Brain microvascular endothelial cell (primary cell): ENCODE results near the gene PTP4A1.

Experiments
- DNase-seq: peaks from one replicate; pipeline ENCODE4 v3.0.0-alpha.2; 2020
- H3K27ac ChIP-seq: fragments of 250-450 bp; sonication (Bioruptor Pico); 2 replicates; pipeline ENCODE4 v1.5.1; 2020; ENCODE audit warnings: mild to moderate bottlenecking, moderate library complexity
- H3K27me3 ChIP-seq: fragments of 250-450 bp; sonication (Bioruptor Pico); replicated peaks from 2 replicates; pipeline ENCODE4 v1.5.1; 2020; ENCODE audit warnings: mild to moderate bottlenecking
- H3K36me3 ChIP-seq: fragments of 250-450 bp; sonication (Bioruptor Pico); replicated peaks from 2 replicates; pipeline ENCODE4 v1.5.1; 2020; ENCODE audit warnings: mild to moderate bottlenecking
- H3K4me3 ChIP-seq: 2 replicates; pipeline ENCODE4 v1.5.1; 2011; ENCODE audit warnings: low read depth, mild to moderate bottlenecking, control low read depth, low read length, moderate library complexity
- CTCF ChIP-seq: IDR thresholded peaks from 2 replicates; pipeline ENCODE4 v1.5.1; 2011; ENCODE audit warnings: low read depth, mild to moderate bottlenecking, moderate library complexity, low read length, control low read depth, inconsistent platforms; ENCODE audit errors: missing control alignments
- in situ Hi-C: cut with HindIII; loops from 2 replicates; pipeline ENCODE4 v1.10.0; 2017; ENCODE audit warnings: low sequenced_read_pairs, low pct_ligation_motif_present

Gene PTP4A1

GRCh38 chr6:63574554-63574900 is 2.2 kb downstream of the PTP4A1 start:
- Histone ChIP-seq H3K27me3 (no peaks in the 10 kb centered on the region), H3K4me3 (peak overlapping the region; percentile 98), H3K36me3 (peaks cover 30% of the 10 kb centered on the region), H3K27ac (no peak overlapping the region)
- no peak for TF ChIP-seq CTCF
- in situ Hi-C loops, result no loop called here
- no peak for DNase-seq

DNA sequence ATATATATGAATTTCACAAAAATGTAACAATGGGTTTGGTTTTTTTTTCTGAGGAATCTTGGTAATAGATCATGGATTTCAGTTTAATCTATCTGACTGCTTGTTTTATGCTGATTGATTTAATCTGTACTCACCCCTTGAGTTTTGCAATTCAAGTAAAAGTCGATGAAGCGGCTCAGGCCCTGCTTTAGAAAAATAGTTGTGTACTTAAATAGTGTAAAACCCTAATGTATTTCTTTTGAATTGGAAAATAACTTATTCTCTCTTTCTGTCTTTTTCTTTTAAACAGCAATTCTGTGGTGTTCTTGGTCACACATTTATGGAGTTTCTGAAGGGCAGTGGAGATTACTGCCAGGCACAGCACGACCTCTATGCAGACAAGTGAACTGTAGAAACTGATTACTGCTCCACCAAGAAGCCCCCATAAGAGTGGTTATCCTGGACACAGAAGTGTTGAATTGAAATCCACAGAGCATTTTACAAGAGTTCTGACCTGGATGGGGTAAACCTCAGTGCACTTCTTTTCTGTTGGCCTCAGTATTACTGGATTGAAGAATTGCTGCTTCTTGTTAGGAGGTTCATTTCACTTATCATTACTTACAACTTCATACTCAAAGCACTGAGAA is 4.0 kb downstream of the PTP4A1 start:
- DNase-seq, result no peak
- no peak for TF ChIP-seq CTCF
- Histone ChIP-seq H3K27me3 (no peaks in the 10 kb centered on the region), H3K27ac (no peak overlapping the region), H3K4me3 (no peak overlapping the region), H3K36me3 (peaks cover 45% of the 10 kb centered on the region)
- in situ Hi-C loops, result no loop called here

DNA sequence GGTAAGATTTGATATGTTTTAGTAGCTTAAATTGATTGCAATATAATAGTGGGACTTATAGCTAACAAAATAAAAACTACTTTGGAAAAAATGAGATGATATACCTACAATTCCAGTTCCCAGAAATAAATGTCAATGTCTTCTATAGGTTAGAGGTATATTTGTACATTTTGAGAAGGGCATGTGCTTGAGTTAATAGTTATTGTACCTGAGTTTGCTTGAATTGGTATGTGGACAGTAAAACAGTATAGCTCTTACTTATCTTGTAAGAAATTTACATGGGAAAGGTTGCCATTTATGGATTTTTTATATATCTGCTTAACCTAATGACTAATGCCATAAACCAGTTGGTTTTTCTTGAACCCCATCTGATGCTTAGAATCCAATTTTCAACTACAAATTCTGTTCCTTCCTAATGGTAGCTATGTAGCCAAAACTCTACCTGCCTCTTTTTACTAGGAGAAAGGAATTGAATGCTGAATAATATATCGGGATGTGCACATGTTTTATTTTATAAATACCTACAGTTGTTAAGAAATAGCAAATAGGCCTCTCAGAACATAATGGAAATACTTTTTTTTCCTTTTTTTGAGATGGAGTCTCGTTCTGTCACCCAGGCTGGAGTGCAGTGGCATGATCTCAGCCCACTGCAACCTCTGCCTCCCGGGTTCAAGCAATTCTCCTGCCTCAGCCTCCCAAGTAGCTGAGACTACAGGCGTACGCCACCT is 4.9 kb downstream of the PTP4A1 start:
- in situ Hi-C loops, result no loop called here
- H3K27me3 ChIP-seq, result no peaks in the 10 kb centered on the region
- H3K4me3 ChIP-seq, result no peak overlapping the region
- peaks cover 48% of the 10 kb centered on the region for H3K36me3 ChIP-seq
- H3K27ac ChIP-seq, result no peak overlapping the region
- DNase-seq, result no peak
- no peak for TF ChIP-seq CTCF

DNA sequence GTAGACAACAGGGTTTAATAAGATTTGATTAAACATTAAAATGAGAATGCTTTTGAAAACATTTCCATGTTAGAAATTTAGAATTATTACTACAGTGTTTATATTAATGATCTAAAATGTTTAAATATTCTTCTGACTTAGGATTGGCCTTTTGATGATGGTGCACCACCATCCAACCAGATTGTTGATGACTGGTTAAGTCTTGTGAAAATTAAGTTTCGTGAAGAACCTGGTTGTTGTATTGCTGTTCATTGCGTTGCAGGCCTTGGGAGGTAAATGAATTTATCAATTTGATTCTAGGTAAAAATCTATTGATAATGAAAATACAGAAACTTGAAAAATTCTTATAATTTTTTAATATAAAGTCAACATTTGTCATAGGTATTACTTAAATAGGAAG is 6.5 kb downstream of the PTP4A1 start:
- in situ Hi-C loops, result no loop called here
- TF ChIP-seq CTCF, result no peak
- Histone ChIP-seq H3K4me3 (no peak overlapping the region), H3K36me3 (peaks cover 48% of the 10 kb centered on the region), H3K27me3 (no peaks in the 10 kb centered on the region), H3K27ac (no peak overlapping the region)
- DNase-seq, result no peak

- no peak for TF ChIP-seq CTCF
- in situ Hi-C loops, result no loop called here
- DNase-seq, result no peak
- H3K27ac ChIP-seq, result no peak overlapping the region
- H3K4me3 ChIP-seq, result no peak overlapping the region
- no peaks in the 10 kb centered on the region for H3K27me3 ChIP-seq
- peaks cover 51% of the 10 kb centered on the region for H3K36me3 ChIP-seq
Measured at GRCh38 chr6:63579937-63580703, 7.8 kb downstream of the PTP4A1 start.
